DMS 273 treated with DMSO at 0.1 percent for 48 hours (cell line): Measurements from ENCODE around the gene C9orf50.

Experiments
- DNase-seq: peaks from one replicate; lab custom pipeline; 2025; lab: John Stamatoyannopoulos, UW

Gene C9orf50

GRCh38 chr9:129591916-129592315 is 29.0 kb downstream of the C9orf50 start:
- DNase-seq, result no peak

DNA sequence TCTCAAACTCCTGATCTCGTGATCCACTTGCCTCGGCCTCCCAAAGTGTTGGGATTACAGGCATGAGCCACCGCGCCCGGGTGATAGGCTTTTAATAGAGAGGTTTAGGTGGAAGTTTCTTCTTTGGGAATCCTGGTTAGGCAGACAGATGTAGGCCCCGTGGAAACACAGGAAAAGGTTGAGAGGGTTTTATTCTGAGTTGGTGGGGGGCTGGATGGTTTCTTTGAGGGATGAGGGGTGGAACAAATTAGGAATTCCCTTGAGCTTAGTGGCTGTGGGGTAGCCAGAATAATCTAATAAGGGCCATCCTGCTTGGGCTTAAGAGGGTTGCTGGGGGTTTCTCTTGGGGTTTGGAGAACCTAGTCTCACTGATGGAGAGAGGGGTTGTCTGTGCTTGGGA is 30.4 kb downstream of the C9orf50 start:
- DNase-seq, result no peak

DNA sequence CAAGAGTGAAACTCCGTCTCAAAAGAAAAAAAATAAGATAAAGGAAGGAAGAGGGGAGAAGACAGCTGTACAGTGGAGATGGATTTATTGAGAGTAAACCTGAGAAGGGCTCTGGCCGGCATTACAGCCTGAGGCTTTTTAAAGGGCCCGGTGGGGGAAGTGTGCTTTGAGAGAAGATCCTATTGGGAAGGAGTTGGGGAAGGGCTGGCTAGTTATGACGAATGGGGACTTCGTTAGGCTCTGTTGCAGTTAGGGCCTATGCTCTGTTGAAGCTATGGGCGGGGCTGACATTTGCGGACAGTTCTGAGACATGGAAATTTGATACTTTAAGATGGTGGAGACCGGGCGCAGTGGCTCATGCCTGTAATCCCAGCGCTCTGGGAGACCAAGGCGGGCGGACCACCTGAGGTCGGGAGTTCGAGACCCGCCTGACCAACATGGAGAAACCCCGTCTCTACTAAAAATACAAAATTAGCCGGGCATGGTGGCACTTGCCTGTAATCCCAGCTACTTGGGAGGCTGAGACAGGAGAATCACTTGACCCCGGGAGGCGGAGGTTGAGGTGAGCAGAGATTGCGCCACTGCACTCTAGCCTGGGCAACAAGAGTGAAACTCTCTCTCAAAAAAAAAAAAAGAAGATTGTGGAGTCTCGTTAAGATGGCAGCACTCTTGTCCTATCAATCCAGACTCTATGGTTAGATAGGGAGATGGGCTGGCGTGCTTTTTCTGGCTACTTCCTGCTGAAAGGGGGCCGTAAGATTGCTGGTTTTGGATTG is 33.2 kb downstream of the C9orf50 start:
- DNase-seq, result no peak

DNA sequence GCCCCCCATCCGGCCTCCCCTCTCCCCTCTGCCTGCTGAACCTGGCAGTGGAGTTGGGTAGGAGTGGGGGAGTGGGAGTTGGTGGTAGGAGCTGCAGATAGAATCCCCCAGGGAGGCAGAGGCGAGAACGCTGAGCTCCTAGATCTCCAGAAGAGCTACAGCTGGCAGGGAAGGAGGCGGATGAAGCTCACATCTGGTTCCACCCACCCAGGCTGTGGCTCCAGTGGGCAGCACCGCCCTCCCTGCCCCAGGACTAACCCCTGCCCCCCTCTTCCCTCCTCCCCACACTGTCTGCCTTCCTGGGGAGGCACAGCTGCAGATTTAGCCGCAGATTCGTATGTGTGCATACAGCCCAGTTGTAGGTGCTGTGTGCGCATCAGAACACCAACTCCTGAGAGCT is 34.2 kb downstream of the C9orf50 start:
- no peak for DNase-seq

DNA sequence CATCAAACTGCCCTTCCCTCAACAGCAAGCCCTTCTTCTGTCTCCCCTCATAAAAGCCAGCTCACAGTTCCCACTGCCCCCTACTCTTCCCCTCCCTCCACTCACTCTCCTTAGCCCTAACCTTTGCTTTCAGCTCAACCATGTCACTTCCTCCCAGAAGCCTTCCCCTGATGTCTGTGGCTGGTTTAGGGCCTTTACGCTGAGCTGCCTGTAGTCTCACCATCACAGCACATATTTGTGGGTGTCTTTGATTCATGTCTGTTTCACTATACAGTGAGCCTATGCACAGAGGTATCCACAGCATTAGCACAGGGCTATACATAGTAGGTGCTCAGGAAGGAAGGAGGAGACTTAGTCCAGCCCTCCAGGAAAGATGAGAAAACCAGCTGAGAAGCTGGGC is 34.7 kb downstream of the C9orf50 start:
- DNase-seq, result no peak

DNA sequence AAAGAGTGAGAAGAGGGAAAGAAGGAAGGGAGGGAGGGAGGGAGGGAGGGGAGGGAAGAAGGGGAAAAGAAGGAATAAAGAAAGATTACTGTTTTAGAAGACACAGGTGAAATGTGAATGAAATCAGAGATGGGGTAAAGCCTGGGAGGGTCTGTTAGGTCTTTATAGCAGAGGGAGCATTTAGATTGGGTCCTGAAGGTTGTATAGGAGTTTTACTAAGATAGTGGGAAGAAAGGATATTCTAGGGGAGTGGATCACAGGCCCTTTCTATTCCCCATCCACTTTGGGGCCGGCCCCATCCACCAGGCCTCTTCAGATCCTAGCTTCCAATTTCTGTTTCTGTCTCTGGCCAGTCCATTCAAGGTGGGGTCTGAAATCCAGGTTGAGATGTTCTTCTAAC is 35.5 kb downstream of the C9orf50 start:
- DNase-seq, result no peak

- DNase-seq, result peak; percentile 26
Observed at GRCh38 chr9:129584136-129584535, 36.8 kb downstream of the C9orf50 start.

DNA sequence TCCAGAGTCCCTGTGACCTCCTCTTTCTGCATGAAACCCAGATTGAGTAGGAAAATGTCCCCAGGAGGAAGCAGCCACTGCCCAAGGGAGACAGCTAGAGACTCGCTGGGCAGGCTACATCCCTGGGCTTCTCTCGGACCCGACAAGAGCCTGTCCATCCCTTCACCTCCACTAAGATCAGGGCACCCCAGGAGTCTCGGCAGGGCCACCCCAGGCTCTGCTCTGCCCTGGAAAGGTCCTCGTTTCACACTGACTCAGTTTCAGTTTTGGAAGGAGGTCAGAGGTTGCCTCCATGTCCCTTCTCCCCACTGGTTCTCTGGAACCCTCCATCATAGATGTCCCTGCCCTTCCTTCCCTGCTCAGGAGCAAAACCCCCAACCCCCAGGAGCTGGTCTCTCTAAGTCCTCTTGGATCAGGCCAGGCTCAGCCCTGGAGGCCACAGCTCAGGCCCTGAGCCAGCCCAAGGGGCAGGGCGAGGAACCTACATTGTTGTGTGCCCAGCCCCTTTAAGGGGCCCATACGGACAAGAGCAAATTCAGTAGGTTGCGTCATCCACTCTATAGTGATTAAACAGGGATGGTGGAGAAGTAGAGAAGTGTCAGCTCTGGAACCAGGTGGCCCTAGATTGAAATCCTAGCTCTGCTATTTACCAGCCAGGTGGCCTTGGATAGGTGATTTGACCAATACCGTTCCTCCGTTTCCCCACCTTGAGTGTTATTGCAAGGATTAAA is 37.4 kb downstream of the C9orf50 start:
- no peak for DNase-seq

DNA sequence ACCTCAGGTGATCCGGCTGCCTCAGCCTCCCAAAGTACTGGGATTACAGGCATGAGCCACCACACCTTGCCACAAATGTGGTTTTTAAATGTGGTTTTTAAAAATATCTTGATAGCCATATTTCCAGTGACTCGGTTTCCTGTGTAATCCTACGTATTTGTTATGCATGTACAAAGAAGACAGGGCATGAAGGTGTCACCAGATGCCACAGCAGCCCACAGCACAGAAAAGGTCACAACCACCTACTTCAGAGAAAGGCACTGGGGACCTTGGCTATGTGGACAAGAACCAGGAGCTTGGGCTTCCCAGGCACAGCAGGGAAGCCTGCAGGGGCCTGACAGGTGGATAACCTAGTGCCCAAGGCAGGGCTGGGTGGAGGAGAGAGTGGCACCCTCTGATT is 38.0 kb downstream of the C9orf50 start:
- DNase-seq, result no peak

- no peak for DNase-seq
Observed at GRCh38 chr9:129581505-129582189, 39.3 kb downstream of the C9orf50 start.

GRCh38 chr9:129580211-129580915 is 40.5 kb downstream of the C9orf50 start:
- no peak for DNase-seq

DNA sequence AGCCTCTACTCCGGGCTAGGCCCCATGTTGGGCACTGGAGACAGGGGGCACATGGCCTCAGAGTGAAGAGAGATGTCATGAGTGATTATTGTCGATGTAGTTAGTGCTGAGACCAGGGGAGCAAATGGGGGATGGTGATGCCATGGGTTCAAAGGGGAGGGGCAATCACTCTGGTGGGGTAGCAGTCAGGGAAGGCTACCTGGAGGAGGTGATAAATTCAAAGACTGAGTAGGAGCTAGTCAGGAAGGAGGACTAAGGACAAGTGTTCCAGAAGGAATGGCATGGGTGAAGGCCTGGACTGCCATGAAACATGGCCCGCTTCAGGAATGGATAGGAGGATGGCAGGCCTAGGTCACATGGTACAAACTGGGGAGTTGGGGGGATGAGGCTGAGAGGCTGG is 41.6 kb downstream of the C9orf50 start:
- DNase-seq, result no peak

GRCh38 chr9:129576546-129577543 is 44.1 kb downstream of the C9orf50 start:
- no peak for DNase-seq

DNA sequence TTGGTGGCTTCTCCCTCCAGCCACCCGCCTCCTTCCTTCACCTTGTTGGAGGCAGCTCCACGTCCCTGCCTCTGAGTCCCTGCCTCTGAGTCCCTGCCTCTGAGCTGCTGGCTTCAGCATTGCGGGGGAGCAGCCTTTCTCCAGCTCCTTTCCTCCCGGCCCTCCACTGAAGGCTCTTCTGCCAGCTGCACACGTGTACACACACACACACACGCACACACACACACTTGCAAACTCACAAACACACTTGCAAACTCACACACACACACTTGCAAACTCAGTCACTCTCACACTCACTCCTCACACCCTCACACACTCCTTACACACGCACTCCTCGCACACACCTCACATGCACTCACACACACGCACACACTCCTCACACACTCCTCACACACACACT is 45.1 kb downstream of the C9orf50 start:
- DNase-seq, result no peak

GRCh38 chr9:129574911-129575585 is 45.9 kb downstream of the C9orf50 start:
- no peak for DNase-seq

DNA sequence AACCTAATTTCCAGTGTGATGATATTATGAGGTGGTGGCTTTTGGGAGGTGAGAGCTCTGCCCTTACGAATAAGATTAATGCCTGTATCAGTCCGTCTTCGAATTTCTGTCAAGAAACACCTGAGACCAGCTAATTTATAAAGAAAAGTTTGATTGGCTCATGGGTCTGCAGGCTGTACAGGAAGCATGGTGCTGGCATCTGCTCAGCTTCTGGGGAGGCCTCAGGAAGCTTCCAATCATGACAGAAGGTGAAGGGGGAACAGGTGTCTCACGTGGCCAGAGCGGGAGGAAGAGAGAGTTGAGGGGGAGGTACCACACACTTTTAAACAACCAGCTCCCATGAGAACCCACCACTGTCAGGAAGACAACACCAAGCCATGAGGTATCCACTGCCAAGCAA is 46.9 kb downstream of the C9orf50 start:
- DNase-seq, result no peak

DNA sequence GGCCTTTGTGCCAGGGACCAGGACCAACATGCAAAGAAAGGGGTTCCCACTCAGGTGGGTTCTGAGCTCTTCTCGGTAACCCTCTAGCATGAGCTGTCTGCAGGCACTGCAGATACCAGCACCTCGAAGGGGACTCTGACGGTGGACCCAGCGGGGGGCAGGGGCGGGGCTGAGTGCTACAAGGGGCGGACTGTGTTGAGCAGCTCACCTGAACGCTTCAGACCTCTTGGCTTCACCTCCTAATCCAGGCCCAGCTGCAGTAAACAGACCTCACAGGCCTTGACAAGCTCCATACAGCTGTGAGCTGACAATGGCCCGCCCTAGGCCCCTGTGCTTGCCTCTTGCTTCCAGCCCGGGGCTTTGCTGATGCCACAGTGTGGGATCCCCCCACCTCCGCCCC is 48.4 kb downstream of the C9orf50 start:
- DNase-seq, result no peak

DNA sequence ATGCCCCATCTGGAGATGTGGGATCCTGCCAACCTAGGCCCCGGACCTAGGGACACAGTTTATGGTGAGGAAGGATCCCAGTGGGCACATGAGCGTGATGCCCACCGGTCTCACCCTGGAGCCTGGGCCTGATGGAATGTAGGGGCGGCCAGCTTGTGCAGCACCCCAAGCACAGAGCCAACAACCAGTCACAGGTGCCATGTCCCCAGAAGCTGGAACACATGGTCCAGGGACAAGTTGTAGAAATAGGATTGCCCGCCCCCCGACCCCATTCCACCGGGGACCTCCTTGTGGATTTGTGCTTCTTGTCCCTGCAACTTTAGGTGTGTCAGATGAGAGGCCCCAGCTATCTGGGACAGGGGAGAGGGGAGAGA is 48.9 kb downstream of the C9orf50 start:
- DNase-seq, result no peak

DNA sequence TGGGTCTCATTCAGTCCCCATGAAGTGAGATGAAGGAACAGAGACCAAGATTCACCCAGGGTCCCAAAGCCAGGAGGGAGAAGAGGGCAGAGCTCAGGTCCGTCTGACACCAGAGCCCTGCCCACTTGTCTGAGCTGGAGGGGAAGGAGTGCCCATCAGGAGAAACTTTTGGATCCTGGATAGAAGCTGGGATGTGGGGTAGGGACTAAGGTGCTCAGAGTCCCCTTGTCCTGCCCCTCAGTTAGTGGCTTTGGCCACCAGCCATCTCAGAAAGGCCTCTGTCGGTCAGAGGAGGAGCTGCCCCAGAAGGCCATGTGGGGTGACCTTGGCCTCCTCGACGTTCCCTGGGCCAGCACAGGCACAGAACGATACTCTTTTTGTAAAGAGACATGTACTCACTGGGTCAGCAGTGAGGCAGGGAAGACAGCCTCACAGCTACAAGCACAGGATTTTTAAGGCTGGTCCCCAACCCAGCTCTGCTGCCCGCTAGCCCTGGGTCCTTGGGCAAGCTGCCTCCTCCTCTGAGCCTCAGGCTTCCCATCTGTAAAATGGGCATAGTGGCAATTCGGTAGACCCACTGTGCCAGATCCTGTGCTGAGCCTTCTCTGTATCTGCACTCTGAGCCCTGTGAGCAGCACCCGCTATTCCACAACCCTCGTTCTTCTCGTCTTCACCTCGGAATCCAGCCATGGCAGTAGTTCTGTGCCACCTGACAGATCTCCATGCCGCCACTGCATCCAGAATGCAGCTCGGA is 49.4 kb downstream of the C9orf50 start:
- DNase-seq, result no peak
